H9 (cell line): ENCODE results near the gene HCK. TPM values are rescaled to one million over a fixed set of nuclear protein-coding genes. Genes with fewer than 3 reads are reported as not detected.

Source experiments
- DNase-seq: peaks from one replicate; pipeline ENCODE4 v3.0.0-alpha.2; 2017
- H2AFZ ChIP-seq: one replicate; pipeline ENCODE4 v1.6.1; 2013; ENCODE audit warnings: mild to moderate bottlenecking, low read length, control low read depth, moderate library complexity
- H2AK5ac ChIP-seq: 2 replicates; pipeline ENCODE4 v1.6.1; 2013; ENCODE audit warnings: low read length, control low read depth, mixed read lengths; ENCODE audit not compliant: insufficient read length
- H2BK120ac ChIP-seq: one replicate; pipeline ENCODE4 v1.6.1; 2013; ENCODE audit warnings: low read depth, mild to moderate bottlenecking, low read length, control low read depth, inconsistent platforms; ENCODE audit not compliant: poor library complexity, severe bottlenecking
- H2BK12ac ChIP-seq: 2 replicates; pipeline ENCODE4 v1.6.1; 2013; ENCODE audit warnings: low read length, control low read depth, mixed read lengths, low read depth; ENCODE audit not compliant: insufficient read length
- H2BK15ac ChIP-seq: 2 replicates; pipeline ENCODE4 v1.6.1; 2013; ENCODE audit warnings: low read depth, low read length, control low read depth
- H2BK20ac ChIP-seq: one replicate; pipeline ENCODE4 v1.6.1; 2013; ENCODE audit warnings: low read depth, mild to moderate bottlenecking, low read length, control low read depth, inconsistent platforms; ENCODE audit not compliant: poor library complexity, severe bottlenecking
- H2BK5ac ChIP-seq: 2 replicates; pipeline ENCODE4 v1.6.1; 2013; ENCODE audit warnings: low read length, control low read depth, mixed read lengths; ENCODE audit not compliant: insufficient read length
- H3K14ac ChIP-seq: 2 replicates; pipeline ENCODE4 v1.6.1; 2013; ENCODE audit warnings: low read length, control low read depth; ENCODE audit not compliant: insufficient read depth
- H3K18ac ChIP-seq: 2 replicates; pipeline ENCODE4 v1.6.1; 2013; ENCODE audit warnings: low read depth, mild to moderate bottlenecking, mixed read lengths, low read length, control low read depth; ENCODE audit not compliant: insufficient read length
- H3K23ac ChIP-seq: 2 replicates; pipeline ENCODE4 v1.6.1; 2013; ENCODE audit warnings: low read length, control low read depth, mixed read lengths, low read depth; ENCODE audit not compliant: insufficient read length
- H3K23me2 ChIP-seq: 2 replicates; pipeline ENCODE4 v1.6.1; 2013; ENCODE audit warnings: low read depth, mild to moderate bottlenecking, mixed read lengths, low read length, control low read depth; ENCODE audit not compliant: insufficient read length, poor library complexity, severe bottlenecking
- H3K27ac ChIP-seq: 2 replicates; pipeline ENCODE4 v1.5.1; 2013; ENCODE audit warnings: low read length, control low read depth, mixed read lengths, low read depth; ENCODE audit not compliant: insufficient read length
- H3K27me3 ChIP-seq: 2 replicates; pipeline ENCODE4 v1.6.1; 2013; ENCODE audit warnings: low read length, control low read depth, inconsistent platforms; ENCODE audit not compliant: insufficient read depth
- H3K4ac ChIP-seq: 2 replicates; pipeline ENCODE4 v1.6.1; 2013; ENCODE audit warnings: low read depth, mild to moderate bottlenecking, control low read depth, inconsistent platforms, low read length, moderate library complexity
- H3K4me1 ChIP-seq: 2 replicates; pipeline ENCODE4 v1.6.1; 2013; ENCODE audit warnings: low read length, control low read depth, inconsistent platforms; ENCODE audit not compliant: insufficient read depth
- H3K4me2 ChIP-seq: 2 replicates; pipeline ENCODE4 v1.6.1; 2013; ENCODE audit warnings: low read length, control low read depth, mixed read lengths; ENCODE audit not compliant: insufficient read length, insufficient read depth
- H3K56ac ChIP-seq: 2 replicates; pipeline ENCODE4 v1.6.1; 2013; ENCODE audit warnings: low read depth, mild to moderate bottlenecking, mixed read lengths, low read length, control low read depth; ENCODE audit not compliant: insufficient read length
- H3K79me1 ChIP-seq: 2 replicates; pipeline ENCODE4 v1.6.1; 2013; ENCODE audit warnings: low read depth, mild to moderate bottlenecking, moderate library complexity, low read length, control low read depth, inconsistent platforms; ENCODE audit not compliant: insufficient read depth, poor library complexity, severe bottlenecking
- H3K79me2 ChIP-seq: 2 replicates; pipeline ENCODE4 v1.6.1; 2013; ENCODE audit warnings: low read length, control low read depth, inconsistent platforms; ENCODE audit not compliant: insufficient read depth
- H3K9ac ChIP-seq: 2 replicates; pipeline ENCODE4 v1.6.1; 2013; ENCODE audit warnings: low read length, control low read depth, mixed read lengths; ENCODE audit not compliant: insufficient read length; ENCODE audit errors: extremely low read depth
- H3K9me3 ChIP-seq: one replicate; pipeline ENCODE4 v1.6.1; 2013; ENCODE audit warnings: low read depth, low read length, inconsistent platforms; ENCODE audit not compliant: control insufficient read depth
- H3T11ph ChIP-seq: one replicate; pipeline ENCODE4 v1.6.1; 2013; ENCODE audit warnings: mild to moderate bottlenecking, low read length, control low read depth, inconsistent platforms
- H4K20me1 ChIP-seq: one replicate; pipeline ENCODE4 v1.6.1; 2013; ENCODE audit not compliant: control insufficient read depth, insufficient read length, insufficient read depth
- H4K5ac ChIP-seq: 2 replicates; pipeline ENCODE4 v1.6.1; 2013; ENCODE audit warnings: low read depth, mild to moderate bottlenecking, mixed read lengths, low read length, control low read depth; ENCODE audit not compliant: insufficient read length
- H4K8ac ChIP-seq: replicated peaks from 2 replicates; pipeline ENCODE4 v1.6.1; 2013; ENCODE audit warnings: low read length, control low read depth, mixed read lengths, low read depth; ENCODE audit not compliant: insufficient read length
- H4K91ac ChIP-seq: 2 replicates; pipeline ENCODE4 v1.6.1; 2013; ENCODE audit warnings: low read depth, mild to moderate bottlenecking, moderate library complexity, mixed read lengths, low read length, control low read depth; ENCODE audit not compliant: insufficient read length
- H3K27ac Mint-ChIP-seq, 3 experiments: 2 replicates in 2 of 3; 3 replicates in 1 of 3; pipeline ENCODE4 v1.8.0; 2020 to 2021; ENCODE audit warnings: mixed read lengths in 3 of 3, mild to moderate bottlenecking in 1 of 3, moderate library complexity in 1 of 3
- H3K27me3 Mint-ChIP-seq: 2 replicates; pipeline ENCODE4 v1.8.0; 2021; ENCODE audit warnings: low read depth, mild to moderate bottlenecking, moderate library complexity, mixed read lengths
- H3K36me3 Mint-ChIP-seq, 3 experiments: 2 replicates in 2 of 3; 3 replicates in 1 of 3; pipeline ENCODE4 v1.8.0; 2020 to 2021; ENCODE audit warnings: low read depth in 3 of 3, mixed read lengths in 3 of 3; ENCODE audit not compliant: insufficient read depth in 1 of 3
- H3K4me1 Mint-ChIP-seq, 2 experiments: 2 replicates each; pipeline ENCODE4 v1.8.0; 2020; ENCODE audit warnings: mixed read lengths in 2 of 2
- H3K4me3 Mint-ChIP-seq, 2 experiments: 2 replicates in 1 of 2; 3 replicates in 1 of 2; pipeline ENCODE4 v1.8.0; 2020 to 2021; ENCODE audit warnings: mild to moderate bottlenecking in 2 of 2, mixed read lengths in 2 of 2, moderate library complexity in 1 of 2
- H3K9me3 Mint-ChIP-seq, 2 experiments: 2 replicates in 1 of 2; 3 replicates in 1 of 2; pipeline ENCODE4 v1.8.0; 2020; ENCODE audit warnings: mild to moderate bottlenecking in 2 of 2, mixed read lengths in 2 of 2, moderate library complexity in 1 of 2
- WGBS: extraction: QIAGEN DNeasy Blood & Tissue Kit; methylation state at CpG from one replicate; pipeline ENCODE4 v1.1.7; 2013; ENCODE audit warnings: missing lambda C conversion rate, low lambda C conversion rate, mixed read lengths; ENCODE audit not compliant: insufficient read length; ENCODE audit errors: extremely low coverage; 5-methylcytosine and 5-hydroxymethylcytosine counted together
- total RNA-seq: library from RNA; stranded (reverse); gene quantifications from 2 replicates; pipeline ENCODE4 v1.2.1, GENCODE V29; 2021
- TF ChIP-seq, protein P1 (sequence below): fragments of 200-600 bp; sonication (generic); conservative IDR thresholded peaks from 3 replicates; pipeline ENCODE4 v1.8.0; 2021; ENCODE audit warnings: antibody characterized with exemption, mild to moderate bottlenecking

The HCK gene
- total RNA-seq, 1 experiment from 2014 or later: 1.7 TPM

- H2BK12ac ChIP-seq: no peak overlapping the region
- no peaks in the 10 kb centered on the region for H3K27me3 ChIP-seq
- H4K8ac ChIP-seq: no peak overlapping the region
- no peak overlapping the region for H4K5ac ChIP-seq
- no peak overlapping the region for H3K27ac ChIP-seq
- no peak overlapping the region for H3K14ac ChIP-seq
- Mint-ChIP-seq H3K27ac (peak overlapping the region in 1 of 3 experiments; percentile 23; a peak in 1 of 7 replicates), H3K4me1 (peaks cover 9 to 23% of the 10 kb centered on the region in 2 experiments; a peak in 3 of 4 replicates), H3K36me3 (no peaks in the 10 kb centered on the region; a peak in 1 of 7 replicates), H3K4me3 (no peak overlapping the region), H3K9me3 (no peaks in the 10 kb centered on the region), H3K27me3 (peaks cover 18% of the 10 kb centered on the region)
- H3K4me2 ChIP-seq: no peak overlapping the region
- no peak overlapping the region for H3K18ac ChIP-seq
- TF ChIP-seq, protein P1, sequence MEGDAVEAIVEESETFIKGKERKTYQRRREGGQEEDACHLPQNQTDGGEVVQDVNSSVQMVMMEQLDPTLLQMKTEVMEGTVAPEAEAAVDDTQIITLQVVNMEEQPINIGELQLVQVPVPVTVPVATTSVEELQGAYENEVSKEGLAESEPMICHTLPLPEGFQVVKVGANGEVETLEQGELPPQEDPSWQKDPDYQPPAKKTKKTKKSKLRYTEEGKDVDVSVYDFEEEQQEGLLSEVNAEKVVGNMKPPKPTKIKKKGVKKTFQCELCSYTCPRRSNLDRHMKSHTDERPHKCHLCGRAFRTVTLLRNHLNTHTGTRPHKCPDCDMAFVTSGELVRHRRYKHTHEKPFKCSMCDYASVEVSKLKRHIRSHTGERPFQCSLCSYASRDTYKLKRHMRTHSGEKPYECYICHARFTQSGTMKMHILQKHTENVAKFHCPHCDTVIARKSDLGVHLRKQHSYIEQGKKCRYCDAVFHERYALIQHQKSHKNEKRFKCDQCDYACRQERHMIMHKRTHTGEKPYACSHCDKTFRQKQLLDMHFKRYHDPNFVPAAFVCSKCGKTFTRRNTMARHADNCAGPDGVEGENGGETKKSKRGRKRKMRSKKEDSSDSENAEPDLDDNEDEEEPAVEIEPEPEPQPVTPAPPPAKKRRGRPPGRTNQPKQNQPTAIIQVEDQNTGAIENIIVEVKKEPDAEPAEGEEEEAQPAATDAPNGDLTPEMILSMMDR: no peak
- H3K4ac ChIP-seq: no peak overlapping the region
- H2BK120ac ChIP-seq: no peak overlapping the region
- H2AFZ ChIP-seq: no peak overlapping the region
- DNase-seq: no peak
- WGBS: no CpG with 5 or more reads among the region's 6 CpGs
- no peaks in the 10 kb centered on the region for H3K79me1 ChIP-seq
- H3K9me3 ChIP-seq: no peaks in the 10 kb centered on the region
- H2AK5ac ChIP-seq: no peak overlapping the region
- no peak overlapping the region for H3K9ac ChIP-seq
- H3K4me1 ChIP-seq: no peaks in the 10 kb centered on the region
- no peak overlapping the region for H2BK5ac ChIP-seq
- H3K23ac ChIP-seq: no peak overlapping the region
- H3K23me2 ChIP-seq: no peaks in the 10 kb centered on the region
- no peak overlapping the region for H2BK20ac ChIP-seq
- no peak overlapping the region for H3T11ph ChIP-seq
- H2BK15ac ChIP-seq: no peak overlapping the region
- H3K79me2 ChIP-seq: no peaks in the 10 kb centered on the region
- H4K91ac ChIP-seq: no peak overlapping the region
- no peak overlapping the region for H3K56ac ChIP-seq
- H4K20me1 ChIP-seq: no peaks in the 10 kb centered on the region
These were observed 20.2 kb downstream of the HCK start for GRCh38 chr20:32072168-32072750.
